Measurements from ENCODE around the gene PLA2G4A. TPM values are rescaled to one million over a fixed set of nuclear protein-coding genes. Genes with fewer than 3 reads are reported as not detected.

Gene PLA2G4A
- total RNA-seq, 1 experiment from 2014 or later, result 35.7 TPM

GRCh38 chr1:187010571-187011309, 182.0 kb downstream of the PLA2G4A start:
- in situ Hi-C loops (cut with HindIII; ENCODE audit: low pct_unique_long_range_greater_than_20kb, low sequenced_read_pairs), result no loop called here
- DNase-seq (ENCODE audit: low read depth, low spot score), result peak; percentile 15

GRCh38 chr1:187013582-187014200, 184.9 kb downstream of the PLA2G4A start:
- peak; percentile 26 for DNase-seq (ENCODE audit: low read depth, low spot score)
- in situ Hi-C loops (cut with HindIII; ENCODE audit: low pct_unique_long_range_greater_than_20kb, low sequenced_read_pairs), result no loop called here

DNA sequence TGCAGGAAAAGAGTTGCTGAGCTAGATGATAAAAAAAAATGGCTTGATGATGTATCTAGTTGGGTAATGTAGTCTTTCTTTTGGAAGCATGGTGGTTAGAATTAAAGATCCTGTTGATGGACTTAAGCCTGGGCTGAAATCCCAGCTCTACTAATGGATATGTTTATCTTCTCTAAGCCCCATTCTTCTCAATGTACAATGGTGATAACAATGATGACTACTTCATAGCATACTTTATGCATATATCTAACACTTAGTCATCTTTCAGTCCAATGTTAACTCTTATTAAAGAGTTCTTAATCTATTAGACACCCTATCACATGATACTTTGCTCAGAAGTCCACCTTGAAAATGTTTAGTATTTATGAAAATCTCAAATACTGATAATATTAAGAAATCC, 189.5 kb downstream of the PLA2G4A start:
- no peak for DNase-seq (ENCODE audit: low read depth, low spot score)
- in situ Hi-C loops (cut with HindIII; ENCODE audit: low pct_unique_long_range_greater_than_20kb, low sequenced_read_pairs), result no loop called here

- no peak for DNase-seq (ENCODE audit: low read depth, low spot score)
- in situ Hi-C loops (cut with HindIII; ENCODE audit: low pct_unique_long_range_greater_than_20kb, low sequenced_read_pairs), result no loop called here
Measured at GRCh38 chr1:187027253-187027652, 198.5 kb downstream of the PLA2G4A start.

DNA sequence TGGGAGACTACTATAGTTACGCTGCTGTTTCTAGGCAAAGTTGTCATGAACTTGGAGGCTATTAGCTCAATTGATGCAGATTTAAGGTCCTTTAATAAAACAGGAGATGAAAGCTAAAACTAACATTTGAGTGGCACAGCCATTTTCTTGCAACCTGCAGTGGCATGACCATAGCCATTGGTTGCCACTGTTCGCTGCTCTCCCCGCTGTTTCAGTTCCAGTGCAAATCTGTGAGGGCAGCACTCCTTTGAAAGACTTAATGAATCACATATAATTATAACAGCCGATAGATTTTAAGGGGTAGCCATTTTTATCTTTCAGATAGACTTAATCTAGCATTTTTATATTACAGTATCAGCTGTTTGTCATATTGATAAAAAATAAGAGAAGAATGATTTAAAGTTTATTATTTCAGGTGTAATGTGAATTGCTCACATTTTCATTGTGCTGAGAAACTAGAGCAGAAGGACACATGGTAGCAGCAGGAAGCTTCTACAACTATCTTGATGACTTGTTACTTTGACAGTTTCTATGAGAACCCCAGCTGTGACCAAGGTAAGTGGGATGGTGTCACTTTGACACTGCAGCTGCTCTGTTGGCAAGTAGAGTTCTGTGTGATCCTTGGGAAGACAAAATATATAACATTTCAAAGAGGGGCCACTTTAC, 203.7 kb downstream of the PLA2G4A start:
- in situ Hi-C loops (cut with HindIII; ENCODE audit: low pct_unique_long_range_greater_than_20kb, low sequenced_read_pairs), result no loop called here
- no peak for DNase-seq (ENCODE audit: low read depth, low spot score)

DNA sequence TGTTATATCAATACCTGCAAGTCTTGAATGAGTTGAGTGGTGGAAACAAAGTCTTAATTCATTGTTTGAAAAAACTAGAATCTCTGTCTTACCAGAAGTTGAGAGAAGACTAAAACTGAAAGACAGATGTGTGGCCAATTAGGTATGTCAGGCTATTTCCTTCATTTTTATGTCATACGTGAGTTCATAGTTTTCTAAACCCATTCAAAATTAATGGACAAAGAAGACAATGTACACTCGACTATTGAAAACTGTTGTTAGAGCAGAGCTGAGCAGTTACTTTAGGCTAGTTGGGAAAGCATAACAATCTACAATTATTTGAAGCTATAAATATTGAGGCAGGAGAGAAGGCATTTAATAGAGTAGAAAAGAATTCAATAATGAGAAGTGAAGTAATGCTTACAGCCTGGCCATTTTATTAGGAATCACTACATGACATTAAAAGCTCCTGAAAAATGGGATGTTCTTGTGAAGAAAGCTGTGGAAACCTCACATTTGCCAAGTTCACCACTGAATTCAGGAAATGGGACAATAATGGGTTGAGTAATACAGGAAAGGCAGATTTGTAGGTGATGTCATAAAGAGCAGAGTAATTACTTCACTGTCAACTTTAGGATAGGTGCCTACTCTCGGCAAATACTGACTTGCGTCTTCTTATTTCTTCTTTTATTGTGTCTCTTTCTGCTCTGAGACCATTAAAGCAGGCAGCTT, 204.4 kb downstream of the PLA2G4A start:
- in situ Hi-C loops (cut with HindIII; ENCODE audit: low pct_unique_long_range_greater_than_20kb, low sequenced_read_pairs), result no loop called here
- no peak for DNase-seq (ENCODE audit: low read depth, low spot score)

DNA sequence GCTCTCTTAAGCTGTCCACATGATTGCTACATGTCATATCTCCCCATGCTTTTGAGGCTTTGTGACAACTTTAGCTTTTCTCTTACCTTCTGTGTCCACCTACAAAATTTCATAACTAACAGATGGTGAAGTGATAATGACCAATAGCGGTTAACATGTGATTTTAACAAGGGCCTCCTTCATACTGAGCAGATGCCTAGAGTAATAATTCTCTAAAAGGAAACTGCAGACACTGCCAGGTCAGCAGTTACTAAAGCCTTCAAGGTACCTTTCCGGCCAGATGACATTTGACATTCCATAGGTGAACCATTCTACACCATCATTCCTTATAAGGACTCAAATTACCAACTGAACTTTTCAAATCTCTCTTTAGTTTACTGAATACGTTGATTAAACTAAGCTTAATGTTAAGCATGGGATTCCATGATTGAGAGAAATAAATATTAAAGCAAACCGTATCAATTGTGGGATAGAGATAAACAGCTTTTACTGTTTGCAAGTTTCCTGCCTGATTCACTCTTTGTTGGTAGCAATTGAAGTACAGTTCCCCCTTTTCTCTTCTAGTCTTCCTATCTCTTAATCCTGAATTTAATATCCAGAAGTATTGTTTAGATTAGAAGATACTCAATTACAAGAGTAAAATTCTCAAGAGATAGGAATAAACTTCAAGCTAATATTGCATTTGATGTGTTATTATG, 205.1 kb downstream of the PLA2G4A start:
- DNase-seq (ENCODE audit: low read depth, low spot score), result peak; percentile 2
- in situ Hi-C loops (cut with HindIII; ENCODE audit: low pct_unique_long_range_greater_than_20kb, low sequenced_read_pairs), result no loop called here

GRCh38 chr1:187034501-187034900, 205.8 kb downstream of the PLA2G4A start:
- no peak for DNase-seq (ENCODE audit: low read depth, low spot score)
- in situ Hi-C loops (cut with HindIII; ENCODE audit: low pct_unique_long_range_greater_than_20kb, low sequenced_read_pairs), result no loop called here

- no peak for DNase-seq (ENCODE audit: low read depth, low spot score)
Measured at GRCh38 chr1:187037973-187038553, 209.3 kb downstream of the PLA2G4A start.

More at GRCh38 chr1:187037973-187038553, 209.3 kb downstream of the PLA2G4A start:
- in situ Hi-C loops (cut with HindIII; ENCODE audit: low pct_unique_long_range_greater_than_20kb, low sequenced_read_pairs), result no loop called here

Other genes starting within 250 kb of the PLA2G4A start
- 1.4 and 1.9 TPM in 2 replicates for gene PTGS2, start 148.5 kb upstream of the PLA2G4A start, total RNA-seq (2014; rRNA removed; shearing (Covaris generic))